Nephron (organoid): ENCODE data around the gene ANKK1.

Source experiments
- H3K27ac Mint-ChIP-seq, 3 experiments: 2 replicates each; pipeline ENCODE4 v1.8.0; 2020; ENCODE audit warnings: mixed read lengths in 3 of 3, mild to moderate bottlenecking in 2 of 3, moderate library complexity in 1 of 3
- H3K27me3 Mint-ChIP-seq: 2 replicates; pipeline ENCODE4 v1.8.0; 2021; ENCODE audit warnings: low read depth, mild to moderate bottlenecking, moderate library complexity, mixed read lengths
- H3K36me3 Mint-ChIP-seq: 2 replicates; pipeline ENCODE4 v1.8.0; 2020; ENCODE audit warnings: low read depth, mixed read lengths
- H3K4me1 Mint-ChIP-seq: 2 replicates; pipeline ENCODE4 v1.8.0; 2020; ENCODE audit warnings: mixed read lengths
- H3K4me3 Mint-ChIP-seq, 3 experiments: 2 replicates each; pipeline ENCODE4 v1.8.0; 2020; ENCODE audit warnings: mild to moderate bottlenecking in 3 of 3, mixed read lengths in 3 of 3, moderate library complexity in 2 of 3
- H3K9me3 Mint-ChIP-seq: 2 replicates; pipeline ENCODE4 v1.8.0; 2020; ENCODE audit warnings: mixed read lengths
- CTCF ChIP-seq, 3 experiments: fragments of 200-600 bp; sonication (generic); IDR thresholded peaks; one replicate each; pipeline ENCODE4 v1.5.0; 2021; ENCODE audit warnings: antibody characterized with exemption in 3 of 3; ENCODE audit not compliant: unreplicated experiment in 3 of 3

Gene ANKK1

GRCh38 chr11:113400631-113401230, 13.2 kb downstream of the ANKK1 start:
- H3K4me3 Mint-ChIP-seq: no peak overlapping the region
- H3K9me3 Mint-ChIP-seq: no peaks in the 10 kb centered on the region
- H3K27ac Mint-ChIP-seq: no peak overlapping the region
- H3K27me3 Mint-ChIP-seq: peaks cover 33% of the 10 kb centered on the region
- no peak for TF ChIP-seq CTCF (IDR thresholded peaks at IDR 0.05; ENCODE audit: unreplicated experiment in 3 of 3)
- H3K4me1 Mint-ChIP-seq: no peaks in the 10 kb centered on the region
- H3K36me3 Mint-ChIP-seq: no peaks in the 10 kb centered on the region

- Mint-ChIP-seq H3K27ac (no peak overlapping the region), H3K9me3 (no peaks in the 10 kb centered on the region), H3K4me3 (no peak overlapping the region), H3K4me1 (no peaks in the 10 kb centered on the region), H3K36me3 (no peaks in the 10 kb centered on the region), H3K27me3 (peaks cover 36% of the 10 kb centered on the region)
- no peak for TF ChIP-seq CTCF (IDR thresholded peaks at IDR 0.05; ENCODE audit: unreplicated experiment in 3 of 3)
These were observed 14.1 kb downstream of the ANKK1 start for GRCh38 chr11:113401718-113402117.

GRCh38 chr11:113404859-113405430, 17.4 kb downstream of the ANKK1 start:
- no peak overlapping the region for H3K27ac Mint-ChIP-seq
- H3K4me3 Mint-ChIP-seq: no peak overlapping the region
- no peak for TF ChIP-seq CTCF (IDR thresholded peaks at IDR 0.05; ENCODE audit: unreplicated experiment in 3 of 3)
- H3K27me3 Mint-ChIP-seq: peaks cover 32% of the 10 kb centered on the region
- no peaks in the 10 kb centered on the region for H3K9me3 Mint-ChIP-seq
- H3K4me1 Mint-ChIP-seq: no peaks in the 10 kb centered on the region
- no peaks in the 10 kb centered on the region for H3K36me3 Mint-ChIP-seq

GRCh38 chr11:113405724-113406478, 18.3 kb downstream of the ANKK1 start:
- H3K27me3 Mint-ChIP-seq: peaks cover 32% of the 10 kb centered on the region
- no peaks in the 10 kb centered on the region for H3K9me3 Mint-ChIP-seq
- no peaks in the 10 kb centered on the region for H3K4me1 Mint-ChIP-seq
- H3K4me3 Mint-ChIP-seq: no peak overlapping the region
- H3K27ac Mint-ChIP-seq: no peak overlapping the region
- H3K36me3 Mint-ChIP-seq: no peaks in the 10 kb centered on the region
- no peak for TF ChIP-seq CTCF (IDR thresholded peaks at IDR 0.05; ENCODE audit: unreplicated experiment in 3 of 3)

GRCh38 chr11:113407163-113407562, 19.6 kb downstream of the ANKK1 start:
- H3K27ac Mint-ChIP-seq: no peak overlapping the region
- H3K4me1 Mint-ChIP-seq: no peaks in the 10 kb centered on the region
- TF ChIP-seq CTCF (IDR thresholded peaks at IDR 0.05; ENCODE audit: unreplicated experiment in 3 of 3): no peak
- no peak overlapping the region for H3K4me3 Mint-ChIP-seq
- H3K9me3 Mint-ChIP-seq: no peaks in the 10 kb centered on the region
- H3K36me3 Mint-ChIP-seq: no peaks in the 10 kb centered on the region
- H3K27me3 Mint-ChIP-seq: peaks cover 21% of the 10 kb centered on the region
